ENCODE results near the gene SLC5A10. TPM values are rescaled to one million over a fixed set of nuclear protein-coding genes. Genes with fewer than 3 reads are reported as not detected.

The SLC5A10 gene
- total RNA-seq, 4 donors from 2014 or later, result not detected

DNA sequence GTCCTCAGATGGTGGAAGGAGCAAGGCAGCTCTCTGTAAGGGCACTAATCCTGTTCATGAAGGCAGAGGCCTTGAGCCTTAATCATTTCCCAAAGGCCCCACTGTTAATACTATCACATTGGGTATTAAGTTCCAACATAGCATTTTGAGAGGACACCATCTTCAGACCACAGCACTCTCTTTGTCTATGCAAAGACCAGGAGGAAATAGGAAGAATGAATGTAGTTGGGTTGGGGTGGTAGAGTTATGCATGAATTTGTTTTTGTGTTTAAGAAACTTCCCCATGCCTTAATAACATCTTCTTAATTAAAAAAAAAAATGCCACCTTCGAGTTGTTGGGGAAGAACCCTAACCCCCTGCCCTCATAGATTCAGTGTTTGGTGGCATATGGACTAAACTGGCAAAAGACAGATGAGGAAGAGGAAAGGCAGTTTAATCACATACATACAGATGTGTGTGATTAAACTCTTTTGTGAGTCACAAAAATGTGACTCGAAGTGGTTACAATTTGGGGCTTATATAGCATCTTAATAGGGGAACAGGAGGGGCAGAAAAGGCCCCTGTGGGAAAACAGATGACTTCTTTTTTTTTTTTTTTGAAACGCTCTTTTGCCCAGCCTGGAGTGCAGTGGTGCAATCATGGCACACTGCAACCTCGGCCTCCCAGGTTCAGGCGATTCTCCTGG, 35.0 kb upstream of the SLC5A10 start:
- H3K4me1 ChIP-seq, result peaks cover 0 to 23% (median 5%) of the 10 kb centered on the region in 3 donors
- WGBS, 2 donors (ENCODE audit: low coverage in 1 of 2), result 78% methylated on average over 4 to 5 of the region's 5 CpGs
- no peak for ATAC-seq
- H3K36me3 ChIP-seq, result peaks cover 0 to 65% of the 10 kb centered on the region in 2 donors
- no peaks in the 10 kb centered on the region for H3K27me3 ChIP-seq
- H3K27ac ChIP-seq, result no peak overlapping the region
- H3K4me3 ChIP-seq, result no peak overlapping the region
- TF ChIP-seq CTCF (IDR thresholded peaks at IDR 0.05) (no peak), EP300 (IDR thresholded peaks at IDR 0.05) (no peak), POLR2AphosphoS5 (IDR thresholded peaks at IDR 0.05) (no peak), POLR2A (IDR thresholded peaks at IDR 0.05) (no peak)
- no peaks in the 10 kb centered on the region for H3K9me3 ChIP-seq

DNA sequence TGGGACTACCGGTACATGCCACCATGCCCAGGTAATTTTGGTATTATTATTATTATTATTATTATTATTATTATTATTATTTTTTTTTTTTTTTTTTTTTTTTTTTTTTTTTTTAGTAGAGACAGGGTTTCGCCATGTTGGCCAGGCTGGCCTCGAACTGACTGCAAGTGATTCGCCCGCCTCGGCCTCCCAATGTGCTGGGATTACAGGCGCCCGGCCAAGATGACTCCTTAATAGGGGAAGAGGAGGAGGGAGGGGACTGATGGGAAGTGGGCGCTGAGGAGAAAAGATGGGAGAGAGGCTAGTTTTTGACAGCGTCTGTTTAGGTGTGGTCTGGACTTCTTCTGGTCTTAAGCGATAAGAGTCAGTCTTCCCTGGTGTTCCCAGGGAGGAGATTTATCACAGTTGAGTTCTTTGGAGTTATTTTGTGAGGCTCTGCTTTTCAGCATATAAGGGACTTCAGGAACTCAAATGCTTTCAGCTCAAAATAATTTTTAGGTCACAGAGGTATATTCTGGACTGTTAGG, 34.4 kb upstream of the SLC5A10 start:
- Histone ChIP-seq H3K36me3 (peaks cover 0 to 59% of the 10 kb centered on the region in 2 donors), H3K4me3 (no peak overlapping the region), H3K27ac (no peak overlapping the region), H3K9me3 (no peaks in the 10 kb centered on the region), H3K4me1 (peaks cover 0 to 29% (median 8%) of the 10 kb centered on the region in 3 donors), H3K27me3 (no peaks in the 10 kb centered on the region)
- no peak for ATAC-seq
- TF ChIP-seq EP300 (IDR thresholded peaks at IDR 0.05) (no peak), POLR2AphosphoS5 (IDR thresholded peaks at IDR 0.05) (no peak), POLR2A (IDR thresholded peaks at IDR 0.05) (no peak), CTCF (IDR thresholded peaks at IDR 0.05) (no peak)
- 82 to 93% methylated on average over 6 of the region's 11 CpGs for WGBS, 2 donors (ENCODE audit: low coverage in 1 of 2)

GRCh38 chr17:18919963-18920362, 32.0 kb upstream of the SLC5A10 start:
- H3K36me3 ChIP-seq, result peaks cover 0 to 45% of the 10 kb centered on the region in 2 donors
- no peak for ATAC-seq
- no peak overlapping the region for H3K4me3 ChIP-seq
- no peaks in the 10 kb centered on the region for H3K27me3 ChIP-seq
- TF ChIP-seq POLR2AphosphoS5 (IDR thresholded peaks at IDR 0.05), result no peak
- TF ChIP-seq POLR2A (IDR thresholded peaks at IDR 0.05), result no peak
- no peak for TF ChIP-seq EP300 (IDR thresholded peaks at IDR 0.05)
- TF ChIP-seq CTCF (IDR thresholded peaks at IDR 0.05), result no peak
- peaks cover 0 to 36% (median 8%) of the 10 kb centered on the region in 3 donors for H3K4me1 ChIP-seq
- WGBS, 2 donors (ENCODE audit: low coverage in 1 of 2), result 57 to 70% methylated on average over 3 to 4 of the region's 6 CpGs
- no peaks in the 10 kb centered on the region for H3K9me3 ChIP-seq
- H3K27ac ChIP-seq, result no peak overlapping the region

- no peak for ATAC-seq
- H3K27me3 ChIP-seq, result no peaks in the 10 kb centered on the region
- no peaks in the 10 kb centered on the region for H3K9me3 ChIP-seq
- H3K4me3 ChIP-seq, result no peak overlapping the region
- peak overlapping the region in 3 of 4 donors; percentile 18 to 49 (median 36) for H3K27ac ChIP-seq
- H3K36me3 ChIP-seq, result peaks cover 0 to 39% of the 10 kb centered on the region in 2 donors
- peaks cover 0 to 36% (median 8%) of the 10 kb centered on the region in 3 donors for H3K4me1 ChIP-seq
- WGBS, 2 donors (ENCODE audit: low coverage in 1 of 2), result 31 to 50% methylated on average over 5 to 6 of the region's 6 CpGs
- TF ChIP-seq POLR2AphosphoS5 (IDR thresholded peaks at IDR 0.05), result no peak
- no peak for TF ChIP-seq CTCF (IDR thresholded peaks at IDR 0.05)
- TF ChIP-seq EP300 (IDR thresholded peaks at IDR 0.05), result no peak
- TF ChIP-seq POLR2A (IDR thresholded peaks at IDR 0.05), result no peak
Observed at GRCh38 chr17:18920911-18921441, 31.0 kb upstream of the SLC5A10 start.

Measured in gastroesophageal sphincter (tissue), 4 donors.